H1 (cell line): ENCODE data around the gene DFFB. TPM values are rescaled to one million over a fixed set of nuclear protein-coding genes. Genes with fewer than 3 reads are reported as not detected.

Experiments used
- CTCF ChIA-PET: fragments of 300-600 bp; sonication (Branson Sonifier 250); formaldehyde crosslinking; loops from one replicate; lab custom pipeline; 2021; ENCODE audit not compliant: partially characterized antibody; lab: Charles Lee
- POLR2A ChIA-PET: fragments of 300-600 bp; sonication (Branson Sonifier 250); formaldehyde crosslinking; loops from one replicate; lab custom pipeline; 2021; ENCODE audit warnings: inconsistent platforms; ENCODE audit not compliant: partially characterized antibody; lab: Charles Lee
- DNase-seq, 2 experiments: peaks; one replicate each; pipeline versions ENCODE4 v3.0.0 to v3.0.0-alpha.2; 2010 to 2022; ENCODE audit warnings: low spot score in 2 of 2, low read depth in 1 of 2, mixed read lengths in 1 of 2
- FAIRE-seq: peaks from 2 replicates; lab custom pipeline; 2011; peaks lifted over from hg19 to GRCh38; lab: Jason Lieb, UNC
- H2AFZ ChIP-seq: 2 replicates; pipeline ENCODE4 v1.8.1; 2012; ENCODE audit warnings: low read length, inconsistent platforms
- H2AK5ac ChIP-seq: 2 replicates; pipeline ENCODE4 v1.6.1; 2013; ENCODE audit warnings: low read depth, low read length
- H2BK120ac ChIP-seq: replicated peaks from 2 replicates; pipeline ENCODE3; 2013; ENCODE audit warnings: low read depth, low read length, inconsistent platforms
- H2BK12ac ChIP-seq: 2 replicates; pipeline ENCODE4 v1.6.1; 2013; ENCODE audit warnings: low read depth, low read length
- H2BK15ac ChIP-seq: 2 replicates; pipeline ENCODE4 v1.6.1; 2013; ENCODE audit warnings: low read length
- H2BK20ac ChIP-seq: 2 replicates; pipeline ENCODE4 v1.6.1; 2013; ENCODE audit warnings: low read length
- H2BK5ac ChIP-seq: 2 replicates; pipeline ENCODE4 v1.6.1; 2013; ENCODE audit warnings: low read depth, low read length
- H3K14ac ChIP-seq: 2 replicates; pipeline ENCODE4 v1.6.1; 2013; ENCODE audit warnings: inconsistent platforms; ENCODE audit not compliant: insufficient read length
- H3K18ac ChIP-seq: 2 replicates; pipeline ENCODE4 v1.6.1; 2013; ENCODE audit warnings: low read length; ENCODE audit errors: extremely low read depth
- H3K23ac ChIP-seq: 2 replicates; pipeline ENCODE4 v1.6.1; 2013; ENCODE audit warnings: inconsistent platforms; ENCODE audit not compliant: insufficient read length
- H3K23me2 ChIP-seq: 2 replicates; pipeline ENCODE4 v1.6.1; 2013; ENCODE audit warnings: low read depth, low read length
- H3K27ac ChIP-seq: 2 replicates; pipeline ENCODE4 v1.6.1; 2011; ENCODE audit warnings: low read depth, low read length, inconsistent platforms
- H3K27me3 ChIP-seq, 4 experiments: replicated peaks in 1 of 4; 1 replicate in 1 of 4; 2 replicates in 3 of 4; pipeline versions ENCODE4 v1.6.1 to v1.8.1; 2011 to 2013; ENCODE audit warnings: low read length in 3 of 4, mild to moderate bottlenecking in 3 of 4, inconsistent platforms in 2 of 4, mixed read lengths in 2 of 4, moderate library complexity in 1 of 4; ENCODE audit not compliant: control insufficient read depth in 3 of 4, insufficient read depth in 3 of 4; ENCODE audit errors: extremely low read depth in 1 of 4
- H3K36me3 ChIP-seq, 4 experiments: 2 replicates each; pipeline versions ENCODE4 v1.6.1 to v1.8.1; 2011 to 2013; ENCODE audit warnings: mild to moderate bottlenecking in 4 of 4, low read length in 3 of 4, moderate library complexity in 2 of 4, control low read depth in 1 of 4, inconsistent platforms in 1 of 4; ENCODE audit not compliant: insufficient read depth in 4 of 4, control insufficient read depth in 2 of 4
- H3K4ac ChIP-seq: replicated peaks from 2 replicates; pipeline ENCODE3; 2013; ENCODE audit warnings: low read length, low read depth, mixed read lengths, inconsistent platforms; ENCODE audit not compliant: insufficient read length
- H3K4me1 ChIP-seq, 4 experiments: replicated peaks in 1 of 4; 1 replicate in 1 of 4; 2 replicates in 3 of 4; pipeline versions ENCODE4 v1.6.1 to v1.8.1; 2011 to 2013; ENCODE audit warnings: low read length in 3 of 4, inconsistent platforms in 2 of 4, mixed read lengths in 1 of 4; ENCODE audit not compliant: insufficient read depth in 4 of 4, control insufficient read depth in 3 of 4
- H3K4me2 ChIP-seq, 2 experiments: 2 replicates each; pipeline versions ENCODE4 v1.6.1 to v1.8.1; 2011 to 2013; ENCODE audit warnings: low read depth in 2 of 2, low read length in 2 of 2, control low read depth in 1 of 2, inconsistent platforms in 1 of 2, mild to moderate bottlenecking in 1 of 2; ENCODE audit not compliant: insufficient read depth in 1 of 2
- H3K4me3 ChIP-seq, 4 experiments: fragments of 200-600, 300-600 bp in 1 of 4; sonication (generic), shearing (Covaris generic), sonication (Bioruptor Twin) in 1 of 4; 2 replicates each; pipeline versions ENCODE4 v1.5.1 to v1.8.1; 2011 to 2016; ENCODE audit warnings: low read length in 4 of 4, low read depth in 3 of 4, control low read depth in 2 of 4, inconsistent platforms in 2 of 4, mild to moderate bottlenecking in 2 of 4, mixed read lengths in 1 of 4, moderate library complexity in 1 of 4; ENCODE audit not compliant: insufficient read depth in 2 of 4; ENCODE audit errors: extremely low read depth in 1 of 4
- H3K56ac ChIP-seq: replicated peaks from 2 replicates; pipeline ENCODE3; 2013; ENCODE audit warnings: low read depth, mild to moderate bottlenecking, mixed read lengths, low read length, inconsistent platforms; ENCODE audit not compliant: insufficient read length
- H3K79me1 ChIP-seq: 2 replicates; pipeline ENCODE4 v1.6.1; 2013; ENCODE audit warnings: low read depth, low read length, control low read depth
- H3K79me2 ChIP-seq, 2 experiments: 2 replicates each; pipeline versions ENCODE4 v1.6.1 to v1.8.1; 2012 to 2013; ENCODE audit warnings: low read length in 2 of 2, mild to moderate bottlenecking in 2 of 2, inconsistent platforms in 1 of 2; ENCODE audit not compliant: insufficient read depth in 2 of 2, control insufficient read depth in 1 of 2
- H3K9ac ChIP-seq, 4 experiments: replicated peaks in 1 of 4; 1 replicate in 1 of 4; 2 replicates in 3 of 4; pipeline versions ENCODE4 v1.6.1 to v1.8.1; 2011 to 2013; ENCODE audit warnings: low read depth in 3 of 4, low read length in 3 of 4, control low read depth in 2 of 4, mild to moderate bottlenecking in 2 of 4, moderate library complexity in 2 of 4, inconsistent platforms in 1 of 4; ENCODE audit errors: extremely low read depth in 1 of 4
- H3K9me3 ChIP-seq, 2 experiments: 2 replicates each; pipeline versions ENCODE4 v1.6.1 to v1.8.1; 2012 to 2013; ENCODE audit warnings: mild to moderate bottlenecking in 2 of 2, moderate library complexity in 2 of 2, control low read depth in 1 of 2, inconsistent platforms in 1 of 2, low read depth in 1 of 2, low read length in 1 of 2, mixed read lengths in 1 of 2; ENCODE audit not compliant: insufficient read depth in 2 of 2
- H4K20me1 ChIP-seq, 2 experiments: replicated peaks in 1 of 2; 2 replicates each; pipeline versions ENCODE3 to v1.8.1; 2011 to 2013; ENCODE audit warnings: inconsistent platforms in 2 of 2, low read length in 2 of 2, mild to moderate bottlenecking in 1 of 2; ENCODE audit not compliant: insufficient read depth in 2 of 2, control insufficient read depth in 1 of 2
- H4K5ac ChIP-seq: 2 replicates; pipeline ENCODE4 v1.6.1; 2013; ENCODE audit warnings: low read length, low read depth, mixed read lengths, inconsistent platforms; ENCODE audit not compliant: insufficient read length
- H4K8ac ChIP-seq: 2 replicates; pipeline ENCODE4 v1.8.0; 2013; ENCODE audit warnings: mild to moderate bottlenecking, moderate library complexity, low read length, inconsistent platforms; ENCODE audit not compliant: insufficient read depth; ENCODE audit errors: extremely low read depth
- H4K91ac ChIP-seq: replicated peaks from 2 replicates; pipeline ENCODE3; 2013; ENCODE audit warnings: low read length, mixed read lengths, inconsistent platforms; ENCODE audit not compliant: insufficient read length
- CHD2 ChIP-seq: IDR thresholded peaks from 2 replicates; pipeline ENCODE4 v1.6.1; 2012; ENCODE audit warnings: low read length, improper control_type of control experiment
- SIN3A ChIP-seq, 2 experiments: IDR thresholded peaks in 1 of 2; conservative IDR thresholded peaks in 1 of 2; 2 replicates each; pipeline ENCODE4 v1.6.1; 2011 to 2012; ENCODE audit warnings: low read length in 2 of 2, improper control_type of control experiment in 1 of 2, low read depth in 1 of 2, mild to moderate bottlenecking in 1 of 2
- WGBS, 2 experiments: shearing (Covaris generic) in 1 of 2; methylation state at CpG; one replicate each; pipeline versions ENCODE4 v1.1.6 to v1.1.7; 2013 to 2015; ENCODE audit warnings: low lambda C conversion rate in 2 of 2, mixed read lengths in 2 of 2, inconsistent platforms in 1 of 2, low coverage in 1 of 2, missing lambda C conversion rate in 1 of 2; ENCODE audit not compliant: insufficient replicate concordance in 2 of 2, insufficient coverage in 1 of 2, insufficient read length in 1 of 2; ENCODE audit errors: extremely low coverage in 1 of 2, missing lambda C conversion rate in 1 of 2; 5-methylcytosine and 5-hydroxymethylcytosine counted together
- polyA plus RNA-seq, 7 experiments: library from polyadenylated mRNA; depleted of rRNA in 3 of 7; stranded (reverse) in 5 of 7; unstranded in 2 of 7; fragments of >200 nt in 5 of 7; fragments of 200-250 nt in 2 of 7; gene quantifications; 1 replicate in 5 of 7; 2 replicates in 1 of 7; 4 replicates in 1 of 7; pipeline versions ENCODE4 v1.2.1 to v1.2.3, GENCODE V29; 2011 to 2013; ENCODE audit warnings: missing spikeins in 2 of 7, mixed read lengths in 2 of 7
- total RNA-seq: library from RNA; stranded (reverse); fragmentation: NEBNext Ultra II Directional; extraction: Animal tissue kit (Norgen Biotek cat#: 25700); gene quantifications from 2 replicates; pipeline ENCODE4 v1.2.1, GENCODE V29; 2021

Gene DFFB
- total and polyA plus RNA-seq, 2 of the 8 experiments (the other 6 are each of a cell fraction or from before 2014, with no cell fraction given), result 8.6 to 11.9 TPM

GRCh38 chr1:3872546-3872945 is 15.3 kb downstream of the DFFB start:
- H3K4me3 ChIP-seq, result no peak overlapping the region
- no peak overlapping the region for H2AFZ ChIP-seq
- H3K4ac ChIP-seq, result no peak overlapping the region
- no peak for TF ChIP-seq SIN3A (conservative IDR thresholded peaks at IDR 0.05 in 1 of 2, IDR thresholded peaks at IDR 0.05 in 1 of 2; ENCODE audit: low read depth in 1 of 2, low read length in 2 of 2)
- no peak for TF ChIP-seq CHD2
- H2BK20ac ChIP-seq, result no peak overlapping the region
- no peak overlapping the region for H2BK12ac ChIP-seq
- no peak overlapping the region for H4K8ac ChIP-seq
- CTCF ChIA-PET, result interaction anchor here (1.3 to 1.5 kb wide), 3 partner anchors 13 to 713 kb away, joined by 3 to 7 read pairs (median 5); no protein-coding TSS in a partner anchor
- no peaks in the 10 kb centered on the region for H3K4me1 ChIP-seq
- H4K91ac ChIP-seq, result no peak overlapping the region
- no peaks in the 10 kb centered on the region for H4K20me1 ChIP-seq
- H3K23me2 ChIP-seq, result no peaks in the 10 kb centered on the region; the same call in 1 of the 2 replicates
- H2BK15ac ChIP-seq, result no peak overlapping the region
- no peak overlapping the region for H3K18ac ChIP-seq
- H4K5ac ChIP-seq, result no peak overlapping the region
- H3K79me2 ChIP-seq, result no peaks in the 10 kb centered on the region
- no peak overlapping the region for H3K14ac ChIP-seq
- H3K56ac ChIP-seq, result no peak overlapping the region
- FAIRE-seq (no peak), DNase-seq (no peak)
- H3K23ac ChIP-seq, result no peak overlapping the region
- peaks cover 0 to 9% (median 1%) of the 10 kb centered on the region in 4 experiments; a peak in 4 of 8 replicates for H3K36me3 ChIP-seq
- H3K9ac ChIP-seq, result no peak overlapping the region
- no peaks in the 10 kb centered on the region for H3K27me3 ChIP-seq
- 96% methylated on average over 8 of the region's 8 CpGs; no CpG with 5 or more reads in 1 of the 2 experiments for WGBS, 2 experiments
- no peak overlapping the region for H2AK5ac ChIP-seq
- no peak overlapping the region for H2BK120ac ChIP-seq
- no peaks in the 10 kb centered on the region for H3K79me1 ChIP-seq
- no peak overlapping the region for H3K4me2 ChIP-seq
- POLR2A ChIA-PET, result no interaction called here
- peaks cover 0 to 8% of the 10 kb centered on the region in 2 experiments; a peak in 1 of 4 replicates for H3K9me3 ChIP-seq
- no peak overlapping the region for H3K27ac ChIP-seq
- H2BK5ac ChIP-seq, result no peak overlapping the region
